CMK (cell line): ENCODE data around the gene OR11L1.

Experiments used
- DNase-seq: peaks from one replicate; pipeline ENCODE4 v3.0.0-alpha.2; 2010; ENCODE audit warnings: low read depth

OR11L1 gene

DNA sequence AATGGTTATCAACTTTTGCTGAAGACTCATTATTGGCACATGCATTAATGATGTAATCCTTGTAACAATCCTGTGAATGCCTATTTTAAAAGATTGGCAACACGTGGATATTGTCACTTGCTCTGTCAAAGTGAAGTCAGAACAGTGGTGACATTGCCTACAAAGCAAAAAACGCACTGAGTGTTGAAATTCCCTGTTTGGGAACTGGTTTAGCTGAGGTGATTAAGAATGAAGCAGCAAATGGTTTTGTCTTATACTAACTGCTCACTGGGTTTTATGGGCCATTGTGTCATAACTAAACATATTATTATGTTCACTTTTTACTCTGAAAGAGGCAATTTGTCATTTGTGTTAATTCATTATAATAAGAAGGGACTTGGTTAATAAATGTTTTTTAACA is 29.1 kb downstream of the OR11L1 start:
- DNase-seq: no peak

- no peak for DNase-seq
These were observed 44.2 kb downstream of the OR11L1 start for GRCh38 chr1:247797518-247797917.
